ENCODE data around the gene SFTPD.

Gene SFTPD

DNA sequence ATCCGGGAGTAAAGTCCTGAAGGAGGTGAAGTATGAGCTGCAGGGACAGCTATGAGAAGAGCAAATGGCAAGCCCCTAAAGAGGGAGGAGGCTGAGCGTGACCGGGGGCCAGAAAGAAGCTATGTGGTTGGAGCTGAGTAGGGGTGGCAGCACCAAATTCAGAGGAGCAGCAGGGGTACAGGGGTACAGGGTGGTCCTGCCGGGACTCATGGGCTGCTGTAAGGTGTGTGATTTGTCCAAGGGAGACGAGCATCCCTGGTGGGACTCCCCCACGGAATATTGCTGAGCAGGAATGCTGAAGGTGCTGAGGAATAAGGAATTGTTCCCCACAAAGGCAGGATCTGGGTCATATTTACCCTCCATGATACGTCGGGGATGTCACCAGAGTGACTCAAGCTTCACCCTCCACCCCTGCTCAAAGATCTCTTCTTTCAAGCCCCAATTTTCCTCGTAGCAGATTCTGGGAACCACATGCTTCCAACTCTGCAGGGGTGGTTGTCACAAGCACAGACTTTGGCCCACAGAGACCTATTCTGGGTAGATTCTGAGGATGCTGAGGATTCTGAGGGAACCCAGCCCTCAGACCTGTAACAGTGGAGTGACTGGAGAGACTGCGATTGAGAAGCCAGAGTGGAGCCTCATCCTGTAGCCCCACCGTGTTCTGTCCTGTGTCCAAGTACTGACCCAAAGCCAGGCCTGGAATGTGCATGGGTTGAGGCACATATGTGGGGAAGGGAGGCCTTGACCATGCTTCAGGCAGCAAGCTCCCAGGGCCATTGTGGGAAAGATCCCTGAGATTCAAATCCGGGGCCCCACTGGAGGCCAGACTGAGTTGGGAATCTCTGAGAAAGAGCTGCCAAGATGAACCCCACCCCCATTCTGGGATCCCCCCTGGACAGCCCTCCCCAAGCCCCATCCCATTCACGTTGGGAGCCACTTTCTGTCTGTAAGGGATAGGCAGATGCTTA, 4.2 kb downstream of the SFTPD start:
- DNase-seq: no peak

DNA sequence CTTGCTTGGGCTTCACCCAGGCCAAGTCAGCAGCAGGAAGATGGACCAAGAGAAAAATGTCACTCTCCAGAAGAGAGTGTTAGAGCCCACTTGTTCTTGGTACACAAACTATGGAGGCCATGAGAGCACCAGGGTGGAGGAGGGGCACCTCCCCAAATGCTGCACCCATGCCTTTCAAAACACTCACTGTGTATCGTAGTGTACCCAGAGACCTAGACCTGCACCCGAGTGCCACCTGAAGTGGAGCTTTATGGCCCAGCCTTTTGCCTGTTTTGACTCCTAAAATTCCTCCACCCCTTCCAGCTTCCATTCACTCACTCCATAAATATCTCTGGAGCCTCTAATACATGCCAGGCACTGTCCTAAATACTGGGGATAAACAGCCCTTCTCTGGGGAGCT, 5.0 kb downstream of the SFTPD start:
- no peak for DNase-seq

- DNase-seq: no peak
Observed at GRCh38 chr10:79942261-79943185, 6.4 kb downstream of the SFTPD start.

GRCh38 chr10:79941585-79942210, 7.2 kb downstream of the SFTPD start:
- DNase-seq: no peak

- no peak for DNase-seq
Observed at GRCh38 chr10:79941146-79941545, 7.8 kb downstream of the SFTPD start.

GRCh38 chr10:79940431-79940830, 8.5 kb downstream of the SFTPD start:
- DNase-seq: no peak

DNA sequence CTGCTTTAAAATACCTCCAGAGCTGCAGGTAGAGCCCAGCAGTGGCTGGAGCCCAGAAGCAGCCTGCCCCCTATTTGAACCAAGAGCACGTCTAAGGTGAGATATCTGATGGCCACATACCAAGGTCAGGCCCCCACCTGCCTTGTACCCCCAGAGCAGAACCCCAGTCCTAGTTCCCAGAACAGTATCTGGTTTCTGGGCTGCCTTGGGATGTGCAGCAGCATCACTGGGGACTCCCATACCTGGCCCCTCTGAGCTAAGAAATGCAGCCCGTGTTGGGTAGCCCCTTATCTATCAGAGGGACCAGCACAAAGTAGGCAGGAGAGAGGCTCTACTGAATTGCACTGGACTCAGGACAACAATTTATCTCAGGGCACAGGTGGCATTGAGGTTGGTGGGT, 8.9 kb downstream of the SFTPD start:
- no peak for DNase-seq

- no peak for DNase-seq
Observed at GRCh38 chr10:79938728-79939406, 10.0 kb downstream of the SFTPD start.

DNA sequence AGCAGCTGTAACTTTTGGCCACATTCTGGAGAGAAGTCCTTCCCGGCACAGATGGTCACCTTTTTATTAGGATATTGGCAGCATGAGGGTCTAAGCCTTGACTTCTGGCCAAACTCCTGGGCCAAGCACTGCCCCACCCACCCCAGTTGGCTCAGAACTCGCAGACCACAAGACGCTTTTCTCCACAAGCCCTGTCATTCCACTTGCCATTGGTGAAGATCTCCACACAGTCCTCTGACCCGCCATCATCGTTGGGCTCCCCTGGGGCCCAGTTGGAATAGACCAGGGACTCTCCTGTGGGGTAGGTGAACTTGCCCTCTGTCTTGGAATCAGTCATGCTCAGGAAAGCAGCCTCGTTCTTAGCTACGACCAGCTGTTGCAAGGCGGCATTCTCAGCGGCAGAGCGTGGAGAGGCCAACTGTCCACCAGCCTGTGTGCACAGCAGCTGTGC, 11.2 kb downstream of the SFTPD start:
- no peak for DNase-seq

DNA sequence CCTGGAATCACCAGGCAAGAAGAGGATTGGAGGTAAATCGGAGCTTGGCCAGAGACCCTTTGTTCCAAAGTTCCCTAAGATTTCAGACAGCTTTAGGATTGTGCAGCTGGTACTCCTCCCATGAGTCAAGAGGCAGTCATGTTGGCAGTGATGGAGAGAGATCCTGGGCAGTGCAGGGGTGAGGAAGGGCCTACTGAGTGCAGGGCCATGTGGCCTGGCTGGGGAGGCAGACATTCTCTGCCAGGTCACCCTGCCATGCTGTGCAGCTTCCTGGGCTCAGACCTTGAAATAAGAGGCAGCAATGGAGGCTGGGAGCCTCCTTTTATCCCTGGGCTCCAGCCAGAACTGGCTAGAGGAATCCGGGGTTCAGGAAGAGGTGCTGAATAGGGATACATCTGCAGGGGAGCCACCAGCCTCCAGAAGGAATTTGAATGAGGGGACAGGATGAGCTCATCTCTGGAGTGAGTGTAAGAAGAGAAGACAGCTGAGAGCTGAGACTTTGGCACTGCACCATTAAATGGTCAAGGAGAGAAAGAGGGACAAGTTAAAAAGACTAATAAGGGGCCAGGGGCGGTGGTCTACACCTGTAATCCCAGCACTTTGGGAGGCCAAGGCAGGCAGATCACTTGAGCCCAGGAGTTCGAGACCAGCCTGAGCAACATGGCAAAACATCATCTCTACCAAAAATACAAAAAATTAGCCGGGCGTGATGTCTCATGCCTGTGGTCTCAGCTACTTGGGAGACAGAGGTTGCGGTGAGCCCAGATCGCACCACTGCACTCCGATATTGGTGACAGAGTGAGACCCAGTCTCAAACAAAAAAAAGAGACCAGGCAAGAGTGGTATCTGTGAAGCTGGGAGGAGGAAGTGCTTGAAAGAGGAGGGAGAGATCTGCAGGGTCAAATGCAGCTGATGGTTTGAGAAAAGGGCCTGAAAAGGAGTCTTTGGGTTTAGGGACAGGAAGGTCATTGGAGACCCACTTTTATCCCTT, 12.0 kb downstream of the SFTPD start:
- DNase-seq: no peak

- DNase-seq: no peak
Observed at GRCh38 chr10:79933961-79934360, 14.9 kb downstream of the SFTPD start.

DNA sequence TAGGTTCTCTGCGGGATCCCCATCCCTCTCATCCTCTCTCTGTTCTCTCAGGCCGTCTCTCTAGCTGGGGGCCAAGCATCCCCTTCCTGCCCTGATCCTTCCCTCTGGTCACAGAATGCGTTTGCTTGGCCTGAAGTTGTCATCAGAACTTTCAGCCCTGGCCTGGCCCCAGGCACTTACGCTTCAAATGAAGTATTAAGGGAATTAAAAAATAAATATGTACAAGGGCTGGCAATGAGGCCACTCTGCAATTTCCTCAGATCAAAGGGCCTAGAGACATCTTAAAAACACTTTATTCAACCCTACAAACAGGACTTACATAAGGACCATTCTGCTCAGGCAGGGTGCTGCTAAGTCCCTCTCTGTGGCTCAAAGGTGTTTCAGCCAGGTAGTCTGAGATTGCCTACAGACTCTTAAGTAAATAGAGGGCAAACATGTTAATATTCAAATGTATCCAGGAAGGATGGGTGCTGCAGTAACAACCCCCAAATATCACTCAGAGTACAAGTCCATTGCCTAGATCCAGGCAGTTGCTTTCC, 16.0 kb downstream of the SFTPD start:
- no peak for DNase-seq

GRCh38 chr10:79932307-79932706, 16.6 kb downstream of the SFTPD start:
- DNase-seq: no peak

DNA sequence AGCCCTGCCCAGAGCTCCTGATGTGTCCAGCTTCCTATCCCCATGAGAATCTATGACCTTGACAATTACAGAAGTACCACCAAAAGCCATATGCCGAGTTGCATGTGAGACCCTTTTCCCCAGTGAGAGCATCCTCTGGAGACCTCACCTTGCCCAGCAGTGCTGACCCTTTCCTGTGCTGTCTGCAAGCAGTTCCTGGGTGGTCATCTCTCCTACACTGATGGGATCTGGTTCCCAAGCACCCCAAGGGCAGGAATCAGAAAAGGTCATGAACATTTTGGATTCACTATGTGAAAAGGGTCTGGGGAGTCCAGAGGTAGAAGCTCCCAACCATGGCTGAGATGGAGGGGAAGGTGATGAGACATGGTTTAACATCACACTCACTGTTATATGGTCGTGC, 18.2 kb downstream of the SFTPD start:
- DNase-seq: no peak

DNA sequence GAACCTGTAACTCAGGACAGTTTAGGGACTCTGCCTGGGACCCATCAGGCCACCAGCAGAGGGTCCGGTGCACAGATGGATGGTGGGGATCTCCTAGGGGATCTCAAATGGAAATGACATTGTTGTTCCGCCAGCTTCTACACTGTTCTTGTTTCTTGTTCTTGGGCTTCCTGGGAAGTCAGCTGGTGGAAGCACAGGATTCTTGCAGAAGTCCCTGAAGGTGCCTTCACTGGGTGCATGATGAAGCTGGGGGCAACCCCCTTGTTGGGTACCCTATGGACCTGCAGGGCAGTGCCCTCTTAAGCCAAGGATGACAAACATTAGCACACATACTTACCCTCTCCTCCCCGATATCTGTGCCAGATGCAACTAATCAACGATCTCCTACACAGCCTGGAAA, 18.6 kb downstream of the SFTPD start:
- no peak for DNase-seq

DNA sequence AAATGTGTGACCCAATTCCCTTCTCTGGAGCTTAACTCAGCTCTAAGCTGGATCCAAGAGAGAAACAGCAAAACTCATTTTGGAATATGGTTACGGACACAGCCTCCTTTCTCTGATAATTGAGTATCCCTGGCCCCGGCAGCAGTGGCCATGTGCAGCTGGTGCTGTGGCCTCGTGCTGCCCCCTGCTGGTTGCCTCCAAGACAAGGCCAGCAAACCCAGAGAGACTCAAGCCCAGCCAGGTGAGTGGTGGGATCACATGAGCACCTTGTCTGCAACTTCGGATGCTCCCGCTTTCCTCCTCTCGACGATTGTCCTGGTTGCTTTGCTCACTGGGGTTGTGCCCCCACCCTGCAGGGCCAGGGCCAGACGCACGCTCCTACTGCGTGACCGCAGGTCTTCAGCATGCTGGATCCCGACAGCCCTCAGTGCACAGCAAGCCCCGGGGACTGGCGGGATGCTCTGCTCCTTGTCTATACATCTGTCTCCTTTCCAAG, 19.4 kb downstream of the SFTPD start:
- peak; percentile 20 to 63 (median 47) for DNase-seq

- no peak for DNase-seq
Observed at GRCh38 chr10:79928028-79928583, 20.8 kb downstream of the SFTPD start.

DNA sequence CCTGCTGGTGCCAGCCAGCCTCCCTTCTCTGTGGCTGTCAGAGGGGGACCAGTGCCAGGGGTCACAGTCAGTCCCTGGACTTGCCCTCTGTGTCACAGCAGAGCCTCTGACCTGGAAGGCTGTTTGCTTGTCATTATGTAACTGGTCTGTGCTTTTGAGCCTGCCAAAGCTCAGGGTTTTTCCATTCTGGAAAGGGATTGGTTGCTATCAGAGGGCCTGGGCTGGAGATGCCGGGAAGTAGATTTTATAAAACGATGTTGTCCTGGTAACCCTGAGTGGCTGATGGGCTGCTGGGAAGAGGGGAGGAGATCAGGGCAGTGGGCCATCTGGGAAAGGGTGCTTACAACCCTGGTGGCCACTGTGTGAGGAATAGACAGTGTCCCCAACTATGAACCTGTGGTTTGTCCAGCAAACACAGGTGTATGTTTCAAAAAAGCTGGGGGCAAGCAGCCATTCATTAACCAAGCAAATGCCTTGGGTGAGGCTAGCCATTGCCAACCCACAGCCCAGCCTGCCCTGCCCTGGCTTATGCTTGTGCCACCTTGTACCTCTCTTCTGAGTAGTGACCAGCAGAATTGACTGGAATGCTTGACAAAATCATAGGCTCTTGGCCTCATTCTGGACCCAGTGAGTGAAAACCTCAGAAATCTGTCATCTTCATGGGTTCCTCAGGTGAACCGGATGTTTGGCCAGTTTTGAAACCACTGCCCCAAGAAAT, 21.6 kb downstream of the SFTPD start:
- DNase-seq: no peak

GRCh38 chr10:79926037-79926436, 22.9 kb downstream of the SFTPD start:
- DNase-seq: no peak

DNA sequence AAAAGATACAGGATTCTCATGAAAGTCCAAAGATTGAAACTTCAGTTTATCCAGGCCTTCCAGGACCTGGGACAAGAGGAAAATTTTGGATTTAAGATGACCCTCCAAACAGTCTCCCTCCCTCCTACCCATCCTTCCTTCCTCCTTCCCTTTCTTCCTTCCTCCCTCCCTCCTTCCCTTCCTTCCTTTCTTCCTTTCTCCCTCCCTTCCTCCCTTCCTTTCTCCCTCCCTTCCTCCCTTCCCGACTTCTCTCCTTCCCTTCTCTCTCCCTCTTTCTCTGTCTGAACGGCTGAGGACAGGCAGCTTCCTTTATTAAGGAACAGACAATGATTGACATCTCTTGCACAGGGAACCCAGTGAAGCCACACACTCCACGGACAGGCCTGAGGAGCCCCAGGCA, 23.3 kb downstream of the SFTPD start:
- DNase-seq: no peak

All from stimulated activated naive CD4-positive, alpha-beta T cell (primary cell).